NCI-H2029 (cell line): ENCODE measurements around the gene C6orf118.

Experiments used
- DNase-seq: peaks from one replicate; lab custom pipeline; 2025; lab: John Stamatoyannopoulos, UW

The C6orf118 gene

DNA sequence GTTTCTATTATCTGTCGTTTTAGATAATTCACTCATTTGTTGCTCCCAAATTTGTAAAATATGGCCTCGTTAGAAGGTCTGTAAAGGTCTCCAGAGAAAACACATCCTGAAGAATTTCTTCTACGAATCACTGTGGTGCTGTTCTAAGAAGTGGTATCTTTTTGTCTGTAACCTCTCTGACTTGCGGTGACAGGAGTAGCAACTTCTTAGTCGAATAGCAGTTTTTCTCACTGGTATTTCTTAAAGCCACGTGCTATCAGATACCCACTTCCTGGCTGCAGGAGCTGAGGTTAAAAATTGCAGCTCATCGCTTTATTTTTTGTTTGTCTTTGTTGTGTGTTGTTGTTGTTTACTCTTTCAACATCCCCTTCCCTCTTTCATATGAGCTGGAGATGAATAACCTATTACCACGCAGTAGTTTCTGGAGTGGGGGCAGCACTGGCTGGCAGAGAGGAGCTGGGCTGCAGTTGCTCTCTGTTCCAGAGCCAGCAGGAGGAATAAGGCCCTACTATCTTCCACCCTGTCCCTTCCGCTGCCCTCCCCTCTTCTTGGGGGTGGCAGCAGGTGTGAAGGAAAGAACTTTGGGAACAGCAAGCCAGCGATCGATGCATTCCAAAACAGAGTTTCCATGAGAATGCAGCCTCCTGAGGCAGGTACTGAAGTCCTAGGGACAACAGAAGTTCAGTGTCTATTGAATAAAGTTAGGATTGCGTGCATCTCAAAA lies 64.7 kb downstream of the C6orf118 start:
- no peak for DNase-seq

DNA sequence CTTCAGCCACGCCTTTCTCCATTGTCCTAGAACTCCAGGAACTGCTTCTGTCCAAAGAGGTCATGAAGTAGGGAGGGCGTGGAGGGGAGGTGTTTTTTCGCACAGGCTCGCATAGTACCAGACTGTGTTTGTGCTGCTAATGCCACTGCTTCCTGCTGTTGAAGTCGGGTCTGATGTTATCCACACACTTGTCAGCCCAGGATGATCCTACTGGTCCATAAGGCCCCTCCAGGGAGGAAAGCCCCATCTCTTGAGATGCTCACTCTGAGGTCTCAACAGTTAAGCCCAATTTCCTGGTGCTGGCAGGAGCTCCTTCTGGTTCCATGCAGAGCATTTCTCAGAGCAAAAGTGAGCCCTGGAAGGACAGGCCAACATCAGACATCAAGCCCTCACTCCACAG lies 65.6 kb downstream of the C6orf118 start:
- DNase-seq = no peak

DNA sequence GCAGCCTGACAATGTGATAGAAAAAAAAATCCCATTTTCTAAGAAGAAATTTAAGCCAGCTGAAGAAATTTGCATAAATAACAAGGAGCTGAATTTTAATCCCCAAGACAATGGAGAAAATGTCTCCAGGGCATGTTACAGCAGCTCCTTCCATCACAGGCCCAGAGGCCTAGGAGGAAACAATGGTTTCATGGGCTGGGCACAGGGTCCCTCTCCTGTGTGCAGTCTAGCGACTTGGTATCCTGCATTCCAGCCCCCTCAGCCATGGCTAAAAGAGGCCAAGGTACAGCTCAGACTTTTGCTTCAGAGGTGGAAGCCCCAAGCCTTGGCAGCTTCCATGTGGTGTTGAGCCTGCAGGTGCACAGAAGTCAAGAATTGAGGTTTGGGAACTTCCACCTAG lies 73.1 kb downstream of the C6orf118 start:
- no peak for DNase-seq

DNA sequence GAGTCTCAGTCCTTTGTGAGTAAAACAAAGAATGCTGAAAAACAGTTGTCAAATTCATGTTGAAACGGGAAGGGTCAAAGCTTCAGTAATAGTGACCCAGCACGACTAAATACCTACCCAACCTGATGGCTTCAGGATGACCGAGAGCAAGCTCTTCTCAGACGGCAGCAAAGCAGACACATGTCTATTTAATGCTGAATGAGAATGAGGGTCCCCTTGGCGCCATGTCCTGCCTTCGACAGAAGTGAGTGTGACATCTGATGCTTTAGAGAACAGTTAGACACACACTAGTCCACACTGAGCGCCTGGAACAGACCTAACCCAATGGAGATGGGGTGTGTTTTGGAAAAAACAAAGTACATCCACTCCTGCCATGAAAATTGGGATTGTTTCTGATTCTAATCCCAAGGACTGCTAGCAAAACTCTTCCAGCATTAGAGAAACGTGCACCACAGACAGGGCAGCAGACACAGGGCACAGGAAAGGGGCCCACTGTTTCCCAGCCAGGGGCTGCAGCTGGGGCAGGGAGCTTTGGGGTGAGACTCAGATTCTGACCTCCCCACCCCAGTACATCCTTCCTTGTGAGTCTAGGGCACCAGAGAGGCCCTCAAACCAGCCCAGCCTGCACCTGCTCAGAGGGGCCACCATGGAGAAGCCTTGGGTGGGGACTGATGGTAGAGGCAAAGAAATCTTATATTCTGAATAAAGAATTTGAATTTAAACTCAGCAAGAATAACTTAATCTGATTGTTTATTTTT lies 76.5 kb downstream of the C6orf118 start:
- no peak for DNase-seq

DNA sequence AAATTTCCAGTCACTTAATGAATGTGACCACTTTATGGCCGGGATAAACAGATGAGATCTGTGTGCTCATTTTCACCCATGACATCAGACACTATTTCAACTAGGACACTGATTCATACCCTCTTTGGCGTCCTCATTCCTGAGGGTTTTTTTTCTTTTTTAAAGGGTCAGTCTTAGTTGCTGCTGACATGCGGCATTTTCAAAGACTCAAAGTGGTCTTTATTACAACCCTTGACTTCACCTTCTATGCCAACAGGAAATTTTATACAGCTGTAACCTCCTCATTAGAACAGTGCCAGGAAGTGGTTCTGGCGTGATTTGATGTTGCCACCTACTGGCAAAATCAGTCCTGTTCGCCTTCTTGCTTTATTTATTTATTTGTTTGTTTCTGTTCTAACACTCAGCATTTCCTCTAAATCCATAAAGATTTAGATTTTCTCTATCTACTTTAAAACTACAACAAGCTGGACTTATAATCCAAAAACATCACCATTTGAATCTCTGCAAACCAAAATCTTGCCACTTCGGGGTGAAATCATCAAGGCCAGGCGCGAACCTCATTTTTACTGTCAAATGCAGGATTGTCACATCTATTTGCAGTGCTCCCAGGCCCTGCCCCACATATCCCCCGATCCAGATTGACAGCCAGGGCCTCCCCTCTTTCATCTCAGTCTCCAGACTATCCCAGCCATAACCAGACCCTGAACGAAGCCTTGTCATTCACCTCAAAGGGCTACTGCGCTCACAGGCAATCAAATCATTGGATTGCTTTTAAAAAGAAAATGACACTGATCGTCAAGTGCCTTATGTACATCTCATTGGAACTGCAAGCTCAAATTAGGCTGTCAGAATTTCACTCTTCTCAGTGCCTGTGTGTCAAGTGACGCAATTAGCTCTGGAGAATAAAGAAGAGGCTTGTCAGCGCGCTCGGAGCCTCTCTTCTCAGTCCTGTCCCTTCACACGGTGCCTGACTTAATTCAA lies 77.5 kb downstream of the C6orf118 start:
- peak; percentile 79 for DNase-seq

DNA sequence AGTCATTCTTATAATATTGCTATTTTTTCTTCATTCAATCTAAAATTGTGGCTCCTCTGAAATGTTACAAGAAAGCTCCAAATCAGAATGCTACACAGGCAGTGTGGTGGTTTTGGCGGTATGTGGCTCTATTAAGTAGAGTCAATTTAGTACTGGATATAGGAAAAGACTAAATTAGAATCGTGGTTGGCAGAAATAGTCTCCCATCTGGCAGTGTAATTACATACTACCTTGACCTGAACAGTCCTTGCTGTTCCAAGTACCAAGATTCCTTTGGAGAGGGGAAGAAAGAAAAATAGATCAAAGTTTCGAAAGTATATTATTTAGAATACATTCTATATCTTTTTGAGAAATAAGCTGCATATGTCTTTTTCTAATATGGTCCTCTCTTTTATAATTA lies 78.2 kb downstream of the C6orf118 start:
- no peak for DNase-seq
